Caco-2 (cell line): ENCODE data around the gene CEP72. TPM values are rescaled to one million over a fixed set of nuclear protein-coding genes. Genes with fewer than 3 reads are reported as not detected.

Source experiments
- BruUV-seq: library from RNA; stranded (reverse); fragments of 400-500 nt; replicated peaks from 2 replicates; lab custom pipeline; 2021; lab: Mats Ljungman, UMichigan
- CTCF ChIA-PET: fragments of 300-600 bp; sonication (Branson Sonifier 250); formaldehyde crosslinking; loops from one replicate; lab custom pipeline; 2022; ENCODE audit warnings: antibody characterized with exemption; lab: Charles Lee
- POLR2A ChIA-PET: fragments of 300-600 bp; sonication (Branson Sonifier 250); formaldehyde crosslinking; loops from one replicate; lab custom pipeline; 2022; ENCODE audit warnings: antibody characterized with exemption; lab: Charles Lee
- DNase-seq, 2 experiments: peaks; one replicate each; pipeline versions ENCODE4 v3.0.0 to v3.0.0-alpha.2; 2020 to 2022
- H3K27me3 ChIP-seq: replicated peaks from 2 replicates; pipeline ENCODE4 v1.6.0; 2011; ENCODE audit warnings: low read length; ENCODE audit not compliant: control insufficient read depth, insufficient read depth
- H3K36me3 ChIP-seq: 2 replicates; pipeline ENCODE4 v1.5.1; 2011; ENCODE audit warnings: low read length; ENCODE audit not compliant: control insufficient read depth, insufficient read depth
- H3K4me1 ChIP-seq: fragments of 250-450 bp; sonication (Bioruptor Pico); 2 replicates; pipeline ENCODE4 v1.5.1; 2020; ENCODE audit warnings: mild to moderate bottlenecking
- H3K4me3 ChIP-seq: 2 replicates; pipeline ENCODE4 v1.5.1; 2011; ENCODE audit warnings: low read depth, mild to moderate bottlenecking, control low read depth, low read length
- H3K9me3 ChIP-seq: fragments of 250-450 bp; sonication (Bioruptor Pico); 2 replicates; pipeline ENCODE4 v1.5.1; 2020; ENCODE audit warnings: mild to moderate bottlenecking, moderate library complexity
- H3K27ac Mint-ChIP-seq: one replicate; pipeline ENCODE4 v1.8.0; 2022; ENCODE audit warnings: mixed read lengths; ENCODE audit not compliant: unreplicated experiment
- H3K27me3 Mint-ChIP-seq: one replicate; pipeline ENCODE4 v1.8.0; 2022; ENCODE audit warnings: mixed read lengths; ENCODE audit not compliant: insufficient read depth, unreplicated experiment
- H3K36me3 Mint-ChIP-seq: one replicate; pipeline ENCODE4 v1.8.0; 2022; ENCODE audit warnings: mild to moderate bottlenecking, mixed read lengths; ENCODE audit not compliant: insufficient read depth, unreplicated experiment
- H3K4me1 Mint-ChIP-seq: one replicate; pipeline ENCODE4 v1.8.0; 2022; ENCODE audit warnings: low read depth, mixed read lengths; ENCODE audit not compliant: unreplicated experiment
- H3K4me3 Mint-ChIP-seq: one replicate; pipeline ENCODE4 v1.8.0; 2022; ENCODE audit warnings: mild to moderate bottlenecking, moderate library complexity, mixed read lengths; ENCODE audit not compliant: unreplicated experiment
- H3K9me3 Mint-ChIP-seq: one replicate; pipeline ENCODE4 v1.8.0; 2022; ENCODE audit warnings: mixed read lengths; ENCODE audit not compliant: unreplicated experiment
- CTCF ChIP-seq, 2 experiments: fragments of 200-600 bp in 1 of 2; IDR thresholded peaks; 1 replicate in 1 of 2; 2 replicates in 1 of 2; pipeline versions ENCODE4 v1.5.1 to v1.8.0; 2011 to 2022; ENCODE audit warnings: antibody characterized with exemption in 1 of 2, control low read depth in 1 of 2, inconsistent platforms in 1 of 2, low read depth in 1 of 2, low read length in 1 of 2, mild to moderate bottlenecking in 1 of 2, moderate library complexity in 1 of 2; ENCODE audit not compliant: insufficient read depth in 1 of 2, severe bottlenecking in 1 of 2, unreplicated experiment in 1 of 2
- intact Hi-C: fragments of 100-400 bp; cut with micrococcal nuclease; formaldehyde crosslinking; loops from one replicate; pipeline ENCODE4 v1.10.0; 2022; ENCODE audit not compliant: unreplicated experiment
- total RNA-seq: library from RNA; stranded (reverse); gene quantifications from 2 replicates; pipeline ENCODE4 v1.2.3, GENCODE V29; 2022

CEP72 gene
- total RNA-seq, 1 experiment from 2014 or later: 36.6 TPM

DNA sequence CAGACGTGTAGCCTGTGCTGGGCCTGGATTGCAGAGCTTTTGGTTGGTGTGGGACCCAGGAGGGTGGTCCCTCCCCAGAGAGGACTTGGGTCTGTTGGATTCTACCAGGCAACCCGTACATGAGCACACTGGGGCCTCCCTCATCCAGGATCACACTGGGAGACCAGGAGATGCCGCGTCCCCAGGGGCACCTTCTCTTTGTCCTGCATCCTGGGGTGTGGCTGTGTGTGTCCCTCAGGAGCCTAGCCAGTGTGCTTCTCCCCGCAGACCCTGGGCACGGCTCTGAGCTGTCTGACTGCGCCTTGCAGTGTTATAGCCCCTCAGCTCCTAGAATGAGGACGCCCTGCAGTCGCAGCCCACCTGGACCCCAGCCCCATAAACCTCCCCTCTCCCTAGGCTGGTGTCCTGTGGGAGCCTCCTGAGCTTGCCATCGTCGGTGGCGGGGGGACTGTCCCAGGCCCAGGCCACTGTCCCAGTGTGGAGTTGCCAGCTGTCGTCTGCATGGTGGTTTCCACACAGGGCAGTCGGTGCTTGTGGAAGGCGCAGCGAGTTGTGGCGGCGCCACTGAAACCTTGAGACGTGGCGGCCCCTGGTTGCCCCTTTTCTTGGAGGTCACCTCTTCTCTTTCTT lies 27.6 kb downstream of the CEP72 start:
- no peaks in the 10 kb centered on the region for H3K4me1 Mint-ChIP-seq
- no peak for DNase-seq
- BruUV-seq: no TSS peak
- no peak overlapping the region for H3K4me3 Mint-ChIP-seq
- POLR2A ChIA-PET: no interaction called here
- H3K9me3 Mint-ChIP-seq: no peaks in the 10 kb centered on the region
- H3K4me1 ChIP-seq: no peaks in the 10 kb centered on the region
- H3K4me3 ChIP-seq: no peak overlapping the region
- no peak for TF ChIP-seq CTCF (IDR thresholded peaks at IDR 0.05; ENCODE audit: insufficient read depth in 1 of 2, low read depth in 1 of 2, low read length in 1 of 2, severe bottlenecking in 1 of 2, unreplicated experiment in 1 of 2)
- no peaks in the 10 kb centered on the region for H3K27me3 Mint-ChIP-seq
- intact Hi-C loops: no loop called here
- CTCF ChIA-PET: no interaction called here
- no peaks in the 10 kb centered on the region for H3K9me3 ChIP-seq
- no peak overlapping the region for H3K27ac Mint-ChIP-seq
- H3K36me3 ChIP-seq: peaks cover 2% of the 10 kb centered on the region
- H3K36me3 Mint-ChIP-seq: peaks cover 53% of the 10 kb centered on the region
- H3K27me3 ChIP-seq: no peaks in the 10 kb centered on the region

DNA sequence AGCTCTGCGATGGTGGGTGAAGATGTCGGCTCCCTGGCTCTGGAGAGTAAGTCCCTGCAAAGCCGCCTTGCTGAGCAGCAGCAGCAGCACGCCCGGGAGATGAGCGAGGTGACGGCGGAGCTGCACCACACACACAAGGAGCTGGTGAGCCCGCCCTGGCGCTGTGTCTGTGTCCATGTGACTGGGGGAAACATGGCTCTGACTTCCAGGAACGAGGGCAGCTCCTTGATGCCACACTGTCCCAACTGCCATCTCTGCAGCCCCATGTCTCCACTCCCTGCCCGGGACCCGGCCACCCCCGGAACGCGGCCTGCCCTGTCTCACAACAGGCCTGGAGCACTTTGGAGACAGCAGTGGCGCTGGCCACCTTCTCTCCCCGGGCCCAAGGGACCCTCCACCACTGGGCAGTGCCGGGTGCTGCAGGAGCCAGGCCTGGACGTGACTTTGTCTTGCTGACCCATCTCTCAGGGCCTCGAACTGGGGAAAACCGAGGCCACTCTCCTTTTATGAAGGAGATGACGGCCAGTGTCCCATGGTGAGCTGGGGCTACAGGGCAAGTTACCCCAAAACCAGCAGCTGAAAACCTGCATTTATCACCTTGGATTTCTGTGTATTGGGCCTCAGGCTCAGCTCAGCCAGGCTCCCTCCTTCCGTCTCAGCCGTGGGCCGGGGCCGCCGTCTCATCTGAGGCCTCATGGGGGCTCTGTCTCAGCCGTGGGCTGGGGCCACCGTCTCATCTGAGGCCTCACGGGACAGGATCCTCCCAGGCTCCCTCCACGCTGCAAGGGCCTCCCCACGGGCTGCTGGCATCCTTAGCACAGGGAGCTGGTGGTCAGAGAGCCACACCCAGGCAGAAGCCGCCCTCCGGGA lies 28.6 kb downstream of the CEP72 start:
- H3K36me3 ChIP-seq: peaks cover 2% of the 10 kb centered on the region
- no peak overlapping the region for H3K27ac Mint-ChIP-seq
- BruUV-seq: no TSS peak
- ChIA-PET CTCF (no interaction called here), POLR2A (no interaction called here)
- no peaks in the 10 kb centered on the region for H3K4me1 Mint-ChIP-seq
- no peaks in the 10 kb centered on the region for H3K4me1 ChIP-seq
- H3K9me3 Mint-ChIP-seq: no peaks in the 10 kb centered on the region
- H3K27me3 Mint-ChIP-seq: no peaks in the 10 kb centered on the region
- no peaks in the 10 kb centered on the region for H3K9me3 ChIP-seq
- peaks cover 45% of the 10 kb centered on the region for H3K36me3 Mint-ChIP-seq
- no peak overlapping the region for H3K4me3 ChIP-seq
- intact Hi-C loops: no loop called here
- TF ChIP-seq CTCF (IDR thresholded peaks at IDR 0.05; ENCODE audit: insufficient read depth in 1 of 2, low read depth in 1 of 2, low read length in 1 of 2, severe bottlenecking in 1 of 2, unreplicated experiment in 1 of 2): no peak
- no peaks in the 10 kb centered on the region for H3K27me3 ChIP-seq
- no peak for DNase-seq
- no peak overlapping the region for H3K4me3 Mint-ChIP-seq

GRCh38 chr5:641331-641765 lies 29.2 kb downstream of the CEP72 start:
- Mint-ChIP-seq H3K4me3 (no peak overlapping the region), H3K4me1 (no peaks in the 10 kb centered on the region), H3K36me3 (peaks cover 39% of the 10 kb centered on the region), H3K27me3 (no peaks in the 10 kb centered on the region), H3K9me3 (no peaks in the 10 kb centered on the region), H3K27ac (no peak overlapping the region)
- H3K27me3 ChIP-seq: no peaks in the 10 kb centered on the region
- DNase-seq: no peak
- ChIA-PET POLR2A (no interaction called here), CTCF (no interaction called here)
- peaks cover 2% of the 10 kb centered on the region for H3K36me3 ChIP-seq
- no peaks in the 10 kb centered on the region for H3K4me1 ChIP-seq
- intact Hi-C loops: no loop called here
- BruUV-seq: no TSS peak
- H3K4me3 ChIP-seq: no peak overlapping the region
- H3K9me3 ChIP-seq: no peaks in the 10 kb centered on the region
- TF ChIP-seq CTCF (IDR thresholded peaks at IDR 0.05; ENCODE audit: insufficient read depth in 1 of 2, low read depth in 1 of 2, low read length in 1 of 2, severe bottlenecking in 1 of 2, unreplicated experiment in 1 of 2): no peak
